GM12892 (cell line): ENCODE data around the gene BCAS4.
"Not testable (repeated sequence)": the region's sequence is repeated elsewhere in the genome, so short reads cannot be mapped to it uniquely, and the experiment has no call there.

Experiments
- DNase-seq: peaks from one replicate; pipeline ENCODE4 v3.0.0; 2011; ENCODE audit not compliant: insufficient read length
- FAIRE-seq: peaks from 2 replicates; lab custom pipeline; 2011; peaks lifted over from hg19 to GRCh38; lab: Jason Lieb, UNC
- POLR2A ChIP-seq: IDR thresholded peaks from 2 replicates; pipeline ENCODE4 v1.6.1; 2011; ENCODE audit warnings: low read depth, low read length, control low read depth
- POLR2AphosphoS5 ChIP-seq: IDR thresholded peaks from 2 replicates; pipeline ENCODE4 v1.6.1; 2011; ENCODE audit warnings: low read depth, low read length, control low read depth
- TAF1 ChIP-seq: IDR thresholded peaks from 2 replicates; pipeline ENCODE4 v1.6.1; 2011; ENCODE audit warnings: low read depth, mild to moderate bottlenecking, control low read depth, low read length, borderline replicate concordance

Gene BCAS4

GRCh38 chr20:50870561-50871161 is 75.8 kb downstream of the BCAS4 start:
- DNase-seq (no peak), FAIRE-seq (no peak)
- TF ChIP-seq POLR2AphosphoS5 (no peak), POLR2A (no peak)

GRCh38 chr20:50872560-50873425 is 77.9 kb downstream of the BCAS4 start:
- TF ChIP-seq TAF1 (no peak), POLR2AphosphoS5 (no peak), POLR2A (no peak)
- DNase-seq (no peak), FAIRE-seq (no peak)

GRCh38 chr20:50873585-50873984 is 78.7 kb downstream of the BCAS4 start:
- DNase-seq (no peak), FAIRE-seq (no peak)
- no peak for TF ChIP-seq POLR2AphosphoS5
- TF ChIP-seq POLR2A: no peak
- no peak for TF ChIP-seq TAF1

GRCh38 chr20:50874111-50874757 is 79.4 kb downstream of the BCAS4 start:
- TF ChIP-seq TAF1 (no peak), POLR2A (no peak), POLR2AphosphoS5 (no peak)
- DNase-seq: no peak
- no peak for FAIRE-seq

GRCh38 chr20:50874758-50875665 is 80.2 kb downstream of the BCAS4 start:
- no peak for FAIRE-seq
- DNase-seq: no peak
- no peak for TF ChIP-seq POLR2A
- TF ChIP-seq TAF1: no peak
- TF ChIP-seq POLR2AphosphoS5: no peak

- DNase-seq (no peak), FAIRE-seq (no peak)
- TF ChIP-seq POLR2A (no peak), TAF1 (no peak), POLR2AphosphoS5 (no peak)
Measured at GRCh38 chr20:50876063-50876685, 81.3 kb downstream of the BCAS4 start.

- no peak for DNase-seq
- TF ChIP-seq POLR2A (no peak), TAF1 (no peak), POLR2AphosphoS5 (no peak)
- FAIRE-seq: no peak
Measured at GRCh38 chr20:50876816-50877215, 82.0 kb downstream of the BCAS4 start.

GRCh38 chr20:50877232-50877743 is 82.4 kb downstream of the BCAS4 start:
- DNase-seq (no peak), FAIRE-seq (no peak)
- TF ChIP-seq POLR2AphosphoS5: no peak
- TF ChIP-seq POLR2A: no peak
- no peak for TF ChIP-seq TAF1

GRCh38 chr20:50879649-50880550 is 85.0 kb downstream of the BCAS4 start:
- DNase-seq (no peak), FAIRE-seq (no peak)
- no peak for TF ChIP-seq POLR2A
- TF ChIP-seq TAF1: no peak
- no peak for TF ChIP-seq POLR2AphosphoS5

- FAIRE-seq, DNase-seq: not testable (repeated sequence)
Measured at GRCh38 chr20:50881759-50882424, 87.0 kb downstream of the BCAS4 start.
